HG03097 (cell line): Measurements from ENCODE around the gene CAMKMT.

Experiments used
- ATAC-seq: cut with Tn5 transposase; IDR thresholded peaks from one replicate; pipeline ENCODE4 v1.9.1; 2021; ENCODE audit not compliant: unreplicated experiment, low FRiP score

Gene CAMKMT

GRCh38 chr2:44632931-44633689, 271.4 kb downstream of the CAMKMT start:
- ATAC-seq: no peak

GRCh38 chr2:44635725-44636124, 274.0 kb downstream of the CAMKMT start:
- ATAC-seq: no peak

- no peak for ATAC-seq
Observed at GRCh38 chr2:44638649-44639048, 276.9 kb downstream of the CAMKMT start.

GRCh38 chr2:44639399-44639798, 277.7 kb downstream of the CAMKMT start:
- ATAC-seq: no peak

- no peak for ATAC-seq
Observed at GRCh38 chr2:44642123-44642857, 280.5 kb downstream of the CAMKMT start.

GRCh38 chr2:44645937-44646336, 284.2 kb downstream of the CAMKMT start:
- no peak for ATAC-seq

- ATAC-seq: no peak
Observed at GRCh38 chr2:44649381-44649780, 287.6 kb downstream of the CAMKMT start.

- ATAC-seq: no peak
Observed at GRCh38 chr2:44650796-44651195, 289.0 kb downstream of the CAMKMT start.

GRCh38 chr2:44651974-44652373, 290.2 kb downstream of the CAMKMT start:
- ATAC-seq: no peak

- ATAC-seq: no peak
Observed at GRCh38 chr2:44652701-44653100, 291.0 kb downstream of the CAMKMT start.

- ATAC-seq: no peak
Observed at GRCh38 chr2:44655401-44655864, 293.7 kb downstream of the CAMKMT start.

- no peak for ATAC-seq
Observed at GRCh38 chr2:44656460-44656859, 294.7 kb downstream of the CAMKMT start.

- ATAC-seq: no peak
Observed at GRCh38 chr2:44663471-44664073, 301.8 kb downstream of the CAMKMT start.

- ATAC-seq: no peak
Observed at GRCh38 chr2:44668336-44668735, 306.6 kb downstream of the CAMKMT start.

- no peak for ATAC-seq
Observed at GRCh38 chr2:44671276-44671675, 309.5 kb downstream of the CAMKMT start.

- no peak for ATAC-seq
Observed at GRCh38 chr2:44671916-44672315, 310.2 kb downstream of the CAMKMT start.

GRCh38 chr2:44672431-44672830, 310.7 kb downstream of the CAMKMT start:
- no peak for ATAC-seq

- ATAC-seq: no peak
Observed at GRCh38 chr2:44674473-44675284, 312.9 kb downstream of the CAMKMT start.

- no peak for ATAC-seq
Observed at GRCh38 chr2:44676379-44676778, 314.6 kb downstream of the CAMKMT start.

- ATAC-seq: no peak
Observed at GRCh38 chr2:44679584-44679983, 317.8 kb downstream of the CAMKMT start.

- no peak for ATAC-seq
Observed at GRCh38 chr2:44679990-44680389, 318.2 kb downstream of the CAMKMT start.
